Lung (tissue), 12 donors: ENCODE data around the gene TMEM45B. TPM values are rescaled to one million over a fixed set of nuclear protein-coding genes. Genes with fewer than 3 reads are reported as not detected.

ENCODE experiments used
- ATAC-seq: fragments of 200-7000 bp; cut with Tn5 transposase; one replicate; pipeline ENCODE4 v1.9.1; 2020; ENCODE audit warnings: moderate number of reproducible peaks; ENCODE audit not compliant: insufficient read depth, low FRiP score
- DNase-seq, 3 donors: peaks; one replicate each; pipeline ENCODE4 v3.0.0-alpha.2; 2013 to 2017
- H3K27ac ChIP-seq, 2 donors: one replicate each; pipeline ENCODE4 v1.5.1; 2013; ENCODE audit warnings: mild to moderate bottlenecking in 2 of 2, moderate library complexity in 2 of 2, control low read depth in 1 of 2, inconsistent platforms in 1 of 2, low read depth in 1 of 2, low read length in 1 of 2
- H3K27me3 ChIP-seq, 3 donors: one replicate each; pipeline ENCODE4 v1.5.1; 2013; ENCODE audit warnings: low read length in 2 of 3; ENCODE audit not compliant: control insufficient read depth in 3 of 3, insufficient read depth in 3 of 3
- H3K36me3 ChIP-seq, 4 donors: one replicate each; pipeline ENCODE4 v1.5.1; 2013; ENCODE audit warnings: low read length in 4 of 4, mild to moderate bottlenecking in 1 of 4, moderate library complexity in 1 of 4; ENCODE audit not compliant: control insufficient read depth in 4 of 4, insufficient read depth in 4 of 4
- H3K4me1 ChIP-seq, 5 donors: one replicate each; pipeline ENCODE4 v1.5.1; 2013; ENCODE audit warnings: low read length in 5 of 5, mild to moderate bottlenecking in 2 of 5, moderate library complexity in 1 of 5; ENCODE audit not compliant: control insufficient read depth in 5 of 5, insufficient read depth in 5 of 5
- H3K4me3 ChIP-seq: one replicate; pipeline ENCODE4 v1.5.1; 2013; ENCODE audit warnings: mild to moderate bottlenecking, control low read depth, moderate library complexity
- H3K9ac ChIP-seq, 2 donors: one replicate each; pipeline ENCODE4 v1.5.1; 2013; ENCODE audit warnings: low read length in 2 of 2, control low read depth in 1 of 2; ENCODE audit not compliant: insufficient read depth in 1 of 2
- H3K9me3 ChIP-seq, 4 donors: one replicate each; pipeline ENCODE4 v1.5.1; 2013; ENCODE audit warnings: low read length in 3 of 4, mild to moderate bottlenecking in 1 of 4, moderate library complexity in 1 of 4; ENCODE audit not compliant: control insufficient read depth in 4 of 4, insufficient read depth in 3 of 4
- CTCF ChIP-seq: IDR thresholded peaks from 2 replicates; pipeline ENCODE4 v1.5.1; 2012; ENCODE audit warnings: mild to moderate bottlenecking; ENCODE audit errors: control extremely low read depth, extremely low read depth
- WGBS, 2 donors: extraction: QIAGEN DNeasy Blood & Tissue Kit; methylation state at CpG; one replicate each; pipeline ENCODE4 v1.1.7; 2013; 5-methylcytosine and 5-hydroxymethylcytosine counted together
- polyA plus RNA-seq, 2 donors: library from polyadenylated mRNA; stranded (reverse); fragments of 200-250 nt; gene quantifications; one replicate each; pipeline ENCODE4 v1.2.1, GENCODE V29; 2013
- total RNA-seq, 2 donors: library from RNA; depleted of rRNA in 1 of 2; stranded (reverse); fragments of >200 nt in 1 of 2; gene quantifications; one replicate each; pipeline ENCODE4 v1.2.1, GENCODE V29; 2014 to 2021
- donor health status: control.
- donor health status: control.
- donor health status: Bipolar disorder and iron deficiency.
- donor health status: healthy.
- donor health status: DM: yes; HTN: yes; CAD: no.

The TMEM45B gene
- total and polyA plus RNA-seq, 4 donors: 11.6 to 20.5 (median 16.0) TPM

DNA sequence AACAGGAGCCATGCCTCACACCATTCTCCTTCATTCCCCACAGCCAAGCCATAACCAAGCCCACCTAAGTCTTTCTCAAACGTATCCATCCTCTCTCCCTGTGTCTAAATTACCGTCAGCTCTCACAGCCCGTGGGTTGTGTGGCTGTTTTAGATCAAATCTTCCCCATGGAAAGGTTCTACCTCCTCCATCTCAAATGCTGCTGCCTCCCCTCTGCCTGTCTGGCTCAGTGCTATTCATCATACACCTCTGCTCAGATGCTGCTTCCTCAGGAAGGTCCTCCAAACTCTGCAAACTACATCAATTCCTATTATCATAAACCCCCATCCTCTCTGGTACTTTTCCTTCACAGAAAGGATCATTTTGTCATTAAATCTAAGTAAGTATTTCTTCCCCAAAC is 64.7 kb downstream of the TMEM45B start:
- Histone ChIP-seq H3K27ac (no peak overlapping the region), H3K4me3 (no peak overlapping the region), H3K9me3 (no peaks in the 10 kb centered on the region), H3K36me3 (peaks cover 50 to 72% (median 57%) of the 10 kb centered on the region in 4 donors), H3K4me1 (no peaks in the 10 kb centered on the region), H3K27me3 (no peaks in the 10 kb centered on the region), H3K9ac (no peak overlapping the region)
- DNase-seq: no peak
- no peak for ATAC-seq
- WGBS, 2 donors: 94 to 96% methylated on average over 3 of the region's 3 CpGs
- no peak for TF ChIP-seq CTCF

- Histone ChIP-seq H3K9me3 (no peaks in the 10 kb centered on the region), H3K36me3 (peaks cover 48 to 73% (median 54%) of the 10 kb centered on the region in 4 donors), H3K4me3 (no peak overlapping the region), H3K27me3 (no peaks in the 10 kb centered on the region), H3K9ac (no peak overlapping the region), H3K27ac (no peak overlapping the region), H3K4me1 (no peaks in the 10 kb centered on the region)
- WGBS, 2 donors: 80% methylated on average over 9 of the region's 9 CpGs
- TF ChIP-seq CTCF: no peak
- ATAC-seq: peak; percentile 19
- DNase-seq: peak; percentile 21 to 34 (median 25)
Observed at GRCh38 chr11:129881570-129882170, 66.0 kb downstream of the TMEM45B start.

DNA sequence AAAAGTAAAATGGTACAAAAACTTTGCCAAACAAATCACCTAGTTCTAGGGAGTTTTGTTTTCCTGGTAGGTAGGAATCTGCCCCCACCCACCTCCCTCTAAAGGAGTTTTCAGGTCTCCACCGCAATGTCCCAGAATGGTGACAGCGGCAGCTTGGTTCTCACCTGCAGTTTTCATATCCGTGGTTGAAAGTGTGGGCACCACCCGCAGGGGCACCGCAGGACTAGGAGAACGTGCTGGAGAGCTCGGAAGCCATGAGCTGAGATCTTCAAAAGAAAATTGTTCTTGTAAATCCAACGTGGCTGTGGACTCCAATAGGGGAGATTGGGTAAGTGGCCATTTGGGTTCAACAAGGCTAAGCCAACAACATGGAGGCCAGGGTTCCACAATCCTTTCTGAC is 68.9 kb downstream of the TMEM45B start:
- no peak for ATAC-seq

More for the DNA sequence above, 68.9 kb downstream of the TMEM45B start:
- Histone ChIP-seq H3K4me3 (no peak overlapping the region), H3K36me3 (peaks cover 48 to 65% (median 60%) of the 10 kb centered on the region in 4 donors), H3K9me3 (no peaks in the 10 kb centered on the region), H3K27me3 (no peaks in the 10 kb centered on the region), H3K4me1 (no peaks in the 10 kb centered on the region), H3K9ac (no peak overlapping the region), H3K27ac (no peak overlapping the region)
- WGBS, 2 donors: 95 to 96% methylated on average over 8 of the region's 8 CpGs
- no peak for TF ChIP-seq CTCF
- no peak for DNase-seq
